H54 (cell line): Measurements from ENCODE around the gene TBC1D24.

ENCODE experiments used
- DNase-seq: peaks from one replicate; pipeline ENCODE4 v3.0.0; 2011; ENCODE audit warnings: low spot score, mixed read lengths; ENCODE audit not compliant: insufficient read length
- FAIRE-seq: peaks from 3 replicates; lab custom pipeline; 2011; peaks lifted over from hg19 to GRCh38; lab: Jason Lieb, UNC
- POLR2A ChIP-seq: IDR thresholded peaks from 2 replicates; pipeline ENCODE4 v1.6.1; 2011; ENCODE audit warnings: low read depth, mild to moderate bottlenecking, low read length

Gene TBC1D24

DNA sequence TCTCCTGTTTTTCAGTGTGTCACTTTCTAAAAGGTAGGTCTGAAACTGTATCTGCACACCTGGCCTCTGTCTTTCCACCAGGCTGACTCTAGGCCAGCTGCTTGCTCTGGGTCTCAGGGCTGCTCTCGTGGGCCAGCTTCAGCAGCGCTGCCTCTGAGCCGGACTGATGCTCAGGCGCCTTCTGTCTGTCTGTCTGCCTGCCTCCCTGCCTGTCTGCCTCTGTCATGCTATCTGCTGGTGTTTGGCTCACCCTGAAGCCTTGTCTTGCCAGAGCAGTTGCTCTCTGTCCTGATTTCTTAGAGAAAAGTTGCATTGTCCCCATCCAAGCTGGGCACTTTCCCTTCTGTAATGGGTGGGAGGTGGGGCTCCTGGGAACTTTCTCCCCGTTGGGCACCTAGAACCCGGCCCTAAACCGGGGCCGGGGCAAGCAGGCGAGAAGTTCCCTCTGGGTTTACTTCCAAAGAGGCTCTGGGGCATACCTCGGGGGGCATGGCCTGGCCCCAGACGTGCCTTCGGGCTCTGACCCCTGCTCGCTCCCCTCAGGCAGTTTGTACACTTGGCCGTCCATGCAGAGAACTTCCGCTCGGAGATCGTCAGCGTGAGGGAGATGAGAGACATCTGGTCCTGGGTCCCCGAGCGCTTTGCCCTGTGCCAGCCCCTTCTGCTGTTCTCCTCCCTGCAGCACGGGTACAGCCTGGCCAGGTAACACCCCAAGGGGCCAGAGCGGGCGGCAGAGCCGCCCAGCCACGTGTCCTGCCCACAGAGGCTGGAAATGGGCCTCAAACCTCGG, 23.0 kb downstream of the TBC1D24 start:
- no peak for TF ChIP-seq POLR2A
- DNase-seq = no peak
- no peak for FAIRE-seq

DNA sequence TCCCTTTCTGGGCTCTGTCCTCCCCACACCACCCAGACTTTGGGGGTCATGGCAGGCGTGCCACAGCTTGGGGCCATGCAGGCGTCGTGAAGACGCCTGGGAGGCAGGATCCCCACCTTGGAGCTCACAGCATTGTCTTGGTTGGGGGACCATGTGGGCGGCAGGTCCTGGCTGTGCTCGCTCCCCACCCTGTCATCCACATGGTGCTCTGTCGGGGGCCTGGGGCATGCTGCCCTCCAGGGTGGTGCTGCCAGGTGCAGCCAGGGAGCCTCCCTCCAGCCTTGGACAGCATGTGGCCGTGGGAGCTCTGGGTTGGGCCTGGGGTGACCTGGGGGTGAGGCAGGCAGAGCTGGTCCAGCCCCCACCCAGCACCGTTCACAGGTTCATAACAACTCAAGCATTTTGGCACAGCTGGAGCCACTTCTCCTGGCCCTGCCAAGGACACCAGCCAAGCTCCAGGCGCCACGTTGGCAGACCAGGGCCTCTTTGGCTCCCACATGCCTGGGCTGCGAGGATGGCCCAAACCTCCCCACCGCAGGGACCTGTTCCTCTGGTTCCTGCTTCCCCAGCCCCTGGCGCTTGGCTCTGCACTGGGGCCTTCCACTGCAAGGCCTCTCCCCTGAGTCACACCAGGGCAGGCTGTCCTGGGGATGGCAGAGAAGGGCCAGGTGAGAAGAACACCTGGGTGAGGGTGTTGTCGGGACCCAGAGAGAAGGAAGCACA, 23.8 kb downstream of the TBC1D24 start:
- no peak for FAIRE-seq
- DNase-seq = no peak
- TF ChIP-seq POLR2A = no peak

DNA sequence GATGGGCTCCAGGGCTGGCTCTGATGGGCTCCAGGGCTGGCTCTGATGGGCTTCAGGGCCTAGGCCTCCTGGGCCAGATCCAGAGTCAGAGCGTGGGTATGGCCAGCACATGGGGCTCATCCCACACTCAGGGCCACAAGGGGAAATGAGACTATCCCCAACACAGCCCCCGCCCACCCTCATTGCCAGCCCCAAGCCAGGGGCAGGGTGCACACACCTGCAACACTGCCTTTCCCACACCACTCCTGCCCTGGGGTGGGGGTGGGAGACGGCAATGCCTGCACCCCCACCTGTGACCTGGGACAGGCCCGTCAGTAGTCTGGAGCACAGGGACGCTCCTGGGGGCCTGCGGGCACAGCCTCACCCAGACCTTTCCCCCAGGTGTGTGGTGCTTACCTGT, 24.5 kb downstream of the TBC1D24 start:
- DNase-seq (no peak), FAIRE-seq (no peak)
- no peak for TF ChIP-seq POLR2A

DNA sequence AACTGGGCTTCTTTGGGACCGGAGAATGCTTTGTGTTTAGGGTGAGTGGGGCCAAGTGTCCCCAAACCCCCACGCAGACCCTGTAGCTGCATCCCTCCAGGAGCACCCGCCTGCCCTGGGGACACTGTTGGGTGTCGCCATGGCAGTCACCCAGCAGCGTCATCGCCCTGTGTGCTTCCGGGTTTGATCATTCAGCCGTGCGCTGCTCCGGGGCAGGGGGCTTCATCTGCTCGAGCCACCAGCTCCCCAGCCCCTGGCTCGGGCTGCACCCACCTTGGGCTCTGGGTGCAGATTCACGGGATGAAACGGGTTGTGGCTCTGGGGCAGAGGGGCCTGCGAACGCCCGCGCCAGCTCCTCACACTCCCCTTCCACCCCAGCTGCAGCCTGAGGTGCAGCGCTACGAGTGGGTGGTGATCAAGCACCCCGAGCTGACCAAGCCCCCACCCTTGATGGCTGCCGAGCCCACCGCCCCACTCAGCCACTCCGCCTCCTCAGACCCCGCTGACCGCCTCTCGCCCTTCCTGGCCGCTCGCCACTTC, 25.0 kb downstream of the TBC1D24 start:
- FAIRE-seq (no peak), DNase-seq (no peak)
- TF ChIP-seq POLR2A = no peak

DNA sequence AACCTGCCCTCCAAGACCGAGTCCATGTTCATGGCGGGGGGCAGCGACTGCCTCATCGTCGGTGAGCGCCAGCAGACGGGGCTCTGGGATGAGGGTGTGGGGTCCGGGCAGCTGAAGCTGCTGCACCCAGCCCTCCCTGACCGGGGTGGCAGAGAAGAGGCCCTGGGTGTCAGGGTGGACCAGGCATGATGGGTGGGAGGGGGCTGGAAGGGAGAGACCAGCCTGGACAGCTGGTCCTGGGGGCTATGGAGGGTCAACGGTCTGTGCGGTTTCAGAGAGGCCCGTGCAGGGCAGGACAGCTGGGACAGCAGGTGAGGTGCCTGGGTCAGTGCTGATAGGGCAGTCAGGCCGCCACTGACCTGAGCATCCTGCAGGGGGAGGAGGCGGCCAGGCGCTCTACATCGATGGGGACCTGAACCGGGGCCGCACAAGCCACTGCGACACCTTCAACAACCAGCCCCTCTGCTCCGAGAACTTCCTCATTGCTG, 25.5 kb downstream of the TBC1D24 start:
- no peak for TF ChIP-seq POLR2A
- FAIRE-seq (no peak), DNase-seq (no peak)

DNA sequence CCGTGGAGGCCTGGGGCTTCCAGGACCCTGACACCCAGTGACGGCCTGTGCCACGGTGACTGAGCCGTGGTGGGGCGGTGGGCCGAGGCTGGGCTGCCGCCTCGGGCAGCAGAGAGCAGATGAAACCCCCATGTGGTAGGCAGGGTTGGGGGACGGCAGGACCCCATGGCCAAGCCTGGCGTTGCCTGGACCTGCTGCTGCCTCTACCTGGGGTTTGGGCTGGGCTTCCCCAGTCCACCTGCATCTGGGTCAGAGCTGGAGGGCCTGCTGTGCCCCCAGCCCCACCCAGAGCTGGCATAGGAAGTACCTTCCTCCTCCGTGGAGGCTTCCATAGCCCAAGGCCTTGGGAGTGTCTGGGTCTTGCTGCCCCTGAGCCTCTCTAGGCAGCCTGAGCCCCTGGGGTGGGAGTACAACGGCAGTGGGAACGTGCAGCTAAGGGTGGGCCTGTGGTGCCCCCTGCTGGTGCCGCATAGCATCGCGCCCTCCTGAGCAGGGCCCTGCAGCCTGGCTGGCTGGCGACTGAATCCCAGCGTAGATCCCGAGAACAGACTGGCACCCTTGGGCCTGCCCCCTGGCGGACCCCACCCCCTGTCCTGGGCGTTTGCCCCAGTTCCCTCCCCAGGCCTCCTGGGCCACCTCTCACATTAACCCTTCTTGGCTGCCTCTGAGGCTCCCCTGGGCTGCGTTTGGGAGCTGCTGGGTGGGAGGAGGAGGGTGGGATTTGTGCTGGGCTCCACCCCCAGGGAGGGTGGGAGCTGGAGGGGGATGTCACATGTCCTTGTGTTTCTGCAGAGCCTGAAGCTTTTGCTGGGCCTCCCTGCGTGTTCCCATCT, 26.2 kb downstream of the TBC1D24 start:
- FAIRE-seq (no peak), DNase-seq (peak; percentile 87)

DNA sequence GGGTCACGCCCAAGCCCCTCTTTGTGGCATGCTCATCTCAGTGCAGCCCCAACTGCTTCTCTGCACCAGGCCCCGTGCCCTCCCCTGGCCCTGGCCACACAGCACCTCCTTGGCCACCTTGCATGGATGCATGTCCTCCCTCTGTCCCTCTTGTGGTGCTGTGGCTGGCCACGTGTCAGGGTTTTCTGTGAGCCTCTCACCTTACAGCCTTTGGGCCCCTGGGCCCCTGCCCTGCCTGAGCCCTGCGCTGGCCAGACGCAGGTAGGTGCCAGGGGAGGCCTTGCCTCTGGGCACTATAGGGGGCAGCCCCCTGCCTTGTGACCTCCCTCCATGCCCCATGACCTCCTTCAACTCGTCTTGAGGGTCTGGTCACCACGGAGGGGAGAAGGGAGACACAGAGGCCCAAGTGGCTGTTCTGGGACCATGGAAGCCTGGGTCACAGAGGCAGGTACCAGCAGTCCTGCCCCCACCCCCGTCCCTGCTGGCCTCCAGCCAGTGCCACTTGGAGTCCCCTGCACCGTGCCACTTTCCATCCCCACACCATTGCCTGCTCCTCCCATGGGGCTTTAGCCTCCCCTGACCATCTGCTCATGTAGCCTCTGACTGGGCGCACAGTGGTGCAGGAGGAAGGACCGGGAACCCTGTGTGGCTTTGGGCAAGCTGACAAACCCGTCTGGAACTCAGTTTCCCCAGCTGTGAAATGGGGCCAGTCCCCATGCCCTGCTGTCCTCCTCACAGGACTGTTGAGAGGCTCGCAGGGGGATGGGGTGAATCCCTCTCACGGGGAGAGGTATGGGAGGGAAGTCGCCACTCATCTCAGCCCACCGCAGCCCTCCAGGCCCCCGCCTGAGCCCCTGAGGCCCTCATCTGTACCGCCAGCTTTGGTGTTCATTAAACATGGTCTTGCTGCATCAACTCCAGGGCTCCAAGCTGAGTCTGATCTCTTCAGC, 27.3 kb downstream of the TBC1D24 start:
- FAIRE-seq = no peak
- no peak for TF ChIP-seq POLR2A
- no peak for DNase-seq

More for the DNA sequence above, 26.2 kb downstream of the TBC1D24 start:
- no peak for TF ChIP-seq POLR2A

DNA sequence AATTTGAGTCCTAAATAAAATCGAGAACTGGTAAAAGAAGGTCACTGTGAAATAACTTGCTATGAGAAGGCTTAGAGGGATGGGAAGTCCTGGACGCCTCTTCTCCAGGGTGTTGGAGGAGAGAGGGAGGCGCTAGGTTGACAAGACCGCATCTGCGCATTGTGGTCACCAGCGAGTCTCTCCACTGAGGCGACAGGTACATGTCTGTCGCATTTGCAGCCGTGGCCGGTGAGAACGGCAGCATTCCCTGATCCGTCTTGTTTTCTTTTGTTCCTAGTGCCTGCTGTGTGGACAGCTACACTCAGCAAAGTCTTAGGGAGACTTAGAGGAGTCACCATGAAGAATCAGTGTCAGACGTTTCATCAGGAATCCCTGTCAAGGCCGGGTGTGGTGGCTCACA, 30.8 kb downstream of the TBC1D24 start:
- DNase-seq (no peak), FAIRE-seq (no peak)
- no peak for TF ChIP-seq POLR2A

DNA sequence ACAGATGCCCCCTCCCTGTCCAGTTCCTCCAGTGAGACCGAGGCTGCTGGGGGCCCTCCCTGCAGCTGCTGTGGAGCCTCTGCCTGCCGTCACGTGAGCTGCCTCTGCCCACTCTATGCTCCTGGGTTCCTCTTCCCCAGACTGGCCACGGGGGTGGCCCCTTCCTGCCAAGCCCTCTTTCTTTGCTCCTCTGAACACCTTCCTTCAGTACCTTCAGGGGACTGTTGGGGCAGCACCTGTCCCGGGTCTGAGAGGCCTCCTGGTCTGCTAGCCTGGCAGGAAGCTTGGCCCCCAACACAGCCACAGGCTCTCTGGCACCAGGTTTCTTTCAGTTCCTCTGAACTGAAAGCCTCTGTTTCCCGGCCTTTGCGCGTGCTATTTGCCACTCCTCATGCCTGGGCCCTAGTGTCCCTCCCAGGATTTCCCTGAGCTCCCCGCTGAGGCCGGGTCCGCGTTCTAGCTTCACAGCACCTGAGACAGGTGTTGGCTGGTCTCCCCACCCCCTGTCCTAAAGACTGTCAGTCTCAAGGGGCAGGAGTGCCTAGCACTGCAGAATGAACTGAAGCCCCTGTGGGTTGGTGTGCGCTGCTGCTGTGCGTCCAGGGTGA, 32.2 kb downstream of the TBC1D24 start:
- no peak for FAIRE-seq

DNA sequence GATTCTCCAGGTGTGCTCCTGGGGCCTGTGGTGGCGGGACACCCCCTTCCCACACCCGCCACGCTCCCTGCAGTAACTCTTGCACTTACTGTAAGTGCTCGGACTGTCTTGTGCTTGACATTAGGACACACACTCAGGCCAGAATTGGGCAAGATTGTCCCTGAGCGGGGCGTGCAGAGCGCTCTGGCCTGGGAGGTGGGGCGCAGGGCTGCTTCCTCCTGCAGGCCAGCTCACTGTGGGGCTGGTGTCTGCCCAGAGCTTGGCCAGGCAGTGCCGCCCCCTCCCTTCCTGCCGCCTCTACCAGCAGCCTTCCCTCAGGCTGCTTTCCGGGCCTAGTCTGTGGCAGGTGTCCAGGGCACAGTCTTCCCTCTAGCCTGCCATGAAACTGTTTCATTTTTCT, 32.7 kb downstream of the TBC1D24 start:
- no peak for TF ChIP-seq POLR2A
- FAIRE-seq (no peak), DNase-seq (no peak)

More for the DNA sequence above, 32.2 kb downstream of the TBC1D24 start:
- TF ChIP-seq POLR2A = no peak
- no peak for DNase-seq

DNA sequence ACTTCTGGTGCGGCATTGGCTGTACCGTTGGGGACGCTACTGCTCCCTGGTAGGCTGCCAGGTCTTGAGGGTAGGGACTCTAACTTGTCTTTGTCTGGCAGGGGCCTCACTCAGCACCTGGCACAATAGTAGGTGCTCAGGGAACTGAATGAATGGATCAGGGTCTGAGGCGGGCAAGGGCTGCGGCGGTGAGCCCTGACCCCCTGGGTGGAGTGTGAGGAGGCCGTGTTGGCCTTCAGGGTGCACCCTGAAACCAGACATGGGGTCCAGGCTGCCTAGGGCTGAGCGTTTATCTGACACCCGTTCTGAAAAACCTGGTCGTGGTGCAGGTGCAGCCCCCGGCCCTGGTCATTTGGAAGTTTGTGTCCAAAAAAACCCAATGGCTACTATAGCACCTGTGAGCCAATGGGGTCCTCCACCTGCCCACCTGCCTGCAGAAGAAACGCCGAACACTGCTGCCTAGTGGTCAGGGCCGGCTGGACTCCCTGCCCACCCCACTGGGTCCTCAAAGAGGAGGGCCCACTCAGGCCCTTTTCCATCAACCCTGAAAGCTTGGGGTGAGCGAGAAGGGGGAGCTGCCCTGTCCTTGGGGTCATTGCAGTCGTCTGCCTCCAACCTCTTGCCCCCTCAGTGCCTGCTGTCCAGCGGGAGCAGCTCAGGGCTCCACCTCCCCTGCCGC, 33.9 kb downstream of the TBC1D24 start:
- DNase-seq (no peak), FAIRE-seq (no peak)
- no peak for TF ChIP-seq POLR2A
